HL-60 (cell line): Measurements from ENCODE around the gene PAQR5.

ENCODE experiments used
- CTCF ChIP-seq: IDR thresholded peaks from one replicate; pipeline ENCODE4 v1.5.1; 2011; ENCODE audit warnings: low read length, control low read depth, inconsistent platforms; ENCODE audit not compliant: insufficient read depth
- POLR2AphosphoS5 ChIP-seq: IDR thresholded peaks from 2 replicates; pipeline ENCODE4 v1.6.1; 2012; ENCODE audit warnings: low read depth
- TF ChIP-seq, protein P1 (sequence below): IDR thresholded peaks from 2 replicates; pipeline ENCODE4 v1.6.1; 2012; ENCODE audit warnings: low read depth; ENCODE audit not compliant: insufficient replicate concordance

- TF ChIP-seq CTCF (no peak), POLR2AphosphoS5 (no peak)
- TF ChIP-seq, protein P1, sequence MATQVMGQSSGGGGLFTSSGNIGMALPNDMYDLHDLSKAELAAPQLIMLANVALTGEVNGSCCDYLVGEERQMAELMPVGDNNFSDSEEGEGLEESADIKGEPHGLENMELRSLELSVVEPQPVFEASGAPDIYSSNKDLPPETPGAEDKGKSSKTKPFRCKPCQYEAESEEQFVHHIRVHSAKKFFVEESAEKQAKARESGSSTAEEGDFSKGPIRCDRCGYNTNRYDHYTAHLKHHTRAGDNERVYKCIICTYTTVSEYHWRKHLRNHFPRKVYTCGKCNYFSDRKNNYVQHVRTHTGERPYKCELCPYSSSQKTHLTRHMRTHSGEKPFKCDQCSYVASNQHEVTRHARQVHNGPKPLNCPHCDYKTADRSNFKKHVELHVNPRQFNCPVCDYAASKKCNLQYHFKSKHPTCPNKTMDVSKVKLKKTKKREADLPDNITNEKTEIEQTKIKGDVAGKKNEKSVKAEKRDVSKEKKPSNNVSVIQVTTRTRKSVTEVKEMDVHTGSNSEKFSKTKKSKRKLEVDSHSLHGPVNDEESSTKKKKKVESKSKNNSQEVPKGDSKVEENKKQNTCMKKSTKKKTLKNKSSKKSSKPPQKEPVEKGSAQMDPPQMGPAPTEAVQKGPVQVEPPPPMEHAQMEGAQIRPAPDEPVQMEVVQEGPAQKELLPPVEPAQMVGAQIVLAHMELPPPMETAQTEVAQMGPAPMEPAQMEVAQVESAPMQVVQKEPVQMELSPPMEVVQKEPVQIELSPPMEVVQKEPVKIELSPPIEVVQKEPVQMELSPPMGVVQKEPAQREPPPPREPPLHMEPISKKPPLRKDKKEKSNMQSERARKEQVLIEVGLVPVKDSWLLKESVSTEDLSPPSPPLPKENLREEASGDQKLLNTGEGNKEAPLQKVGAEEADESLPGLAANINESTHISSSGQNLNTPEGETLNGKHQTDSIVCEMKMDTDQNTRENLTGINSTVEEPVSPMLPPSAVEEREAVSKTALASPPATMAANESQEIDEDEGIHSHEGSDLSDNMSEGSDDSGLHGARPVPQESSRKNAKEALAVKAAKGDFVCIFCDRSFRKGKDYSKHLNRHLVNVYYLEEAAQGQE: no peak
Observed at GRCh38 chr15:69304182-69304545, 5.5 kb downstream of the PAQR5 start.
